Measurements from ENCODE around the gene URB1. TPM values are rescaled to one million over a fixed set of nuclear protein-coding genes. Genes with fewer than 3 reads are reported as not detected.
A peak's percentile ranks its signal among the peaks of the same experiment; 100 is the strongest.

Gene URB1
- total and polyA plus RNA-seq, 9 of the 15 experiments (the other 6 are each of a cell fraction or from before 2014, with no cell fraction given), result 0.97 to 53.6 (median 21.5) TPM

- no peak overlapping the region for H3K9ac ChIP-seq (ENCODE audit: insufficient read depth in 1 of 2, low read depth in 2 of 2, low read length in 2 of 2)
- WGBS (ENCODE audit: insufficient coverage, low coverage, missing lambda C conversion rate), result 89% methylated on average over 8 of the region's 8 CpGs
- no peaks in the 10 kb centered on the region for H3K4me1 ChIP-seq (replicated peaks in 1 of 2; ENCODE audit: control insufficient read depth in 2 of 2, insufficient read depth in 2 of 2, low read length in 2 of 2)
- no peaks in the 10 kb centered on the region for H3K79me2 ChIP-seq (ENCODE audit: control insufficient read depth, insufficient read depth, low read length)
- ChIA-PET POLR2A (interaction anchor here (0.6 kb wide), 1 partner anchor 225 kb away, joined by 3 read pairs; no protein-coding TSS in a partner anchor), CTCF (ENCODE audit: low intra/inter-chr PET ratio) (no interaction called here)
- in situ Hi-C loops (cut with MboI) (no loop called here), intact Hi-C loops (cut with micrococcal nuclease) (no loop called here)
- H3K9me3 ChIP-seq (replicated peaks; ENCODE audit: control insufficient read depth, insufficient read depth, low read depth, low read length), result no peaks in the 10 kb centered on the region
- no peak for TF ChIP-seq ZBTB7A (IDR thresholded peaks at IDR 0.05; ENCODE audit: borderline replicate concordance, control insufficient read depth, low read depth, low read length)
- peak; percentile 87 for TF ChIP-seq ZNF12 (CRISPR knock-in tag; IDR thresholded peaks at IDR 0.05)
- no peak overlapping the region for H3K4me2 ChIP-seq (ENCODE audit: insufficient read depth, low read length)
- no peak overlapping the region for H2AFZ ChIP-seq (ENCODE audit: low read depth, low read length)
- H4K20me1 ChIP-seq (replicated peaks; ENCODE audit: control insufficient read depth, insufficient read depth, low read length), result no peaks in the 10 kb centered on the region
- peaks cover 98% of the 10 kb centered on the region for H3K36me3 ChIP-seq (ENCODE audit: control insufficient read depth, insufficient read depth, low read length)
- ATAC-seq (no peak), FAIRE-seq (peak; percentile 15), DNase-seq (ENCODE audit: extremely low read depth in 1 of 4, low spot score in 3 of 4) (no peak)
- H3K27ac ChIP-seq (ENCODE audit: extremely low read depth, low read depth, low read length), result no peak overlapping the region
- BruUV-seq (replicated peaks), result no TSS peak
- H3K27me3 ChIP-seq (ENCODE audit: control insufficient read depth in 2 of 2, insufficient read depth in 2 of 2, low read length in 2 of 2), result no peaks in the 10 kb centered on the region
- no peak overlapping the region for H3K4me3 ChIP-seq
- H3K9me1 ChIP-seq (ENCODE audit: control insufficient read depth, insufficient read depth, low read length), result no peaks in the 10 kb centered on the region
Measured at GRCh38 chr21:32353002-32353711, 39.7 kb downstream of the URB1 start.

- BruUV-seq (replicated peaks), result no TSS peak
- TF ChIP-seq SMARCA4 (IDR thresholded peaks at IDR 0.05) (no peak), MITF (IDR thresholded peaks at IDR 0.05) (no peak), MAZ (CRISPR knock-in tag; conservative IDR thresholded peaks at IDR 0.05 in 1 of 2, IDR thresholded peaks at IDR 0.05 in 1 of 2) (no peak), MCM3 (IDR thresholded peaks at IDR 0.05) (no peak), BRD4 (IDR thresholded peaks at IDR 0.05) (no peak), ZKSCAN3 (CRISPR knock-in tag; IDR thresholded peaks at IDR 0.05) (no peak), ZSCAN32 (CRISPR knock-in tag; IDR thresholded peaks at IDR 0.05) (no peak)
- Histone ChIP-seq H4K20me1 (replicated peaks; ENCODE audit: control insufficient read depth, insufficient read depth, low read length) (no peaks in the 10 kb centered on the region), H3K9ac (ENCODE audit: insufficient read depth in 1 of 2, low read depth in 2 of 2, low read length in 2 of 2) (no peak overlapping the region), H3K36me3 (ENCODE audit: control insufficient read depth, insufficient read depth, low read length) (peaks cover 99% of the 10 kb centered on the region), H2AFZ (ENCODE audit: low read depth, low read length) (no peak overlapping the region), H3K4me2 (ENCODE audit: insufficient read depth, low read length) (no peak overlapping the region), H3K27me3 (ENCODE audit: control insufficient read depth in 2 of 2, insufficient read depth in 2 of 2, low read length in 2 of 2) (no peaks in the 10 kb centered on the region), H3K79me2 (ENCODE audit: control insufficient read depth, insufficient read depth, low read length) (no peaks in the 10 kb centered on the region), H3K9me1 (ENCODE audit: control insufficient read depth, insufficient read depth, low read length) (no peaks in the 10 kb centered on the region), H3K9me3 (replicated peaks; ENCODE audit: control insufficient read depth, insufficient read depth, low read depth, low read length) (no peaks in the 10 kb centered on the region), H3K4me3 (no peak overlapping the region), H3K4me1 (replicated peaks in 1 of 2; ENCODE audit: control insufficient read depth in 2 of 2, insufficient read depth in 2 of 2, low read length in 2 of 2) (no peaks in the 10 kb centered on the region), H3K27ac (ENCODE audit: extremely low read depth, low read depth, low read length) (no peak overlapping the region)
- ChIA-PET POLR2A (interaction anchor here (0.6 kb wide), 1 partner anchor 934 kb away, joined by 3 read pairs; no protein-coding TSS in a partner anchor), CTCF (ENCODE audit: low intra/inter-chr PET ratio) (no interaction called here)
- ATAC-seq, result no peak
- intact Hi-C loops (cut with micrococcal nuclease), result no loop called here
- WGBS (ENCODE audit: insufficient coverage, low coverage, missing lambda C conversion rate), result 91% methylated on average over 7 of the region's 7 CpGs
- FAIRE-seq, result no peak
- no peak for DNase-seq (ENCODE audit: extremely low read depth in 1 of 4, low spot score in 3 of 4)
- in situ Hi-C loops (cut with MboI), result no loop called here
Measured at GRCh38 chr21:32352526-32352925, 40.3 kb downstream of the URB1 start.
